HepG2 (cell line): Measurements from ENCODE around the gene GTF2B. TPM values are rescaled to one million over a fixed set of nuclear protein-coding genes. Genes with fewer than 3 reads are reported as not detected.
A peak's percentile ranks its signal among the peaks of the same experiment; 100 is the strongest.

Source experiments
- ARNT2 ChIP-seq: sonication (generic); formaldehyde crosslinking; IDR thresholded peaks from 2 replicates; pipeline ENCODE4 v1.8.0; 2022; ENCODE audit warnings: mild to moderate bottlenecking, low read depth, missing genetic modification reagents, moderate library complexity
- ATAD3A ChIP-seq: sonication (generic); formaldehyde crosslinking; IDR thresholded peaks from 2 replicates; pipeline ENCODE4 v1.4.0; 2020; ENCODE audit warnings: missing genetic modification reagents
- BCL6 ChIP-seq: IDR thresholded peaks from 2 replicates; pipeline ENCODE4 v1.6.1; 2016; ENCODE audit warnings: missing genetic modification reagents, missing compliant biosample characterization
- E2F2 ChIP-seq: sonication (generic); formaldehyde crosslinking; IDR thresholded peaks from 2 replicates; pipeline ENCODE4 v1.4.0; 2020; ENCODE audit warnings: missing genetic modification reagents, borderline replicate concordance
- JARID2 ChIP-seq: sonication (generic); formaldehyde crosslinking; IDR thresholded peaks from 2 replicates; pipeline ENCODE4 v1.8.1; 2023; ENCODE audit warnings: missing genetic modification reagents, inconsistent platforms; ENCODE audit not compliant: insufficient replicate concordance
- MBD4 ChIP-seq: IDR thresholded peaks from 2 replicates; pipeline ENCODE4 v1.6.1; 2012; ENCODE audit warnings: low read length, inconsistent platforms, borderline replicate concordance
- PBX2 ChIP-seq: IDR thresholded peaks from 2 replicates; pipeline ENCODE4 v1.6.1; 2016; ENCODE audit warnings: control low read depth
- PHB2 ChIP-seq: fragments of 450-650 bp; IDR thresholded peaks from 2 replicates; pipeline ENCODE4 v1.6.1; 2018; ENCODE audit not compliant: partially characterized antibody
- PHF8 ChIP-seq: sonication (generic); formaldehyde crosslinking; IDR thresholded peaks from 2 replicates; pipeline ENCODE4 v1.5.0; 2020; ENCODE audit warnings: missing genetic modification reagents
- PLSCR1 ChIP-seq: sonication (generic); formaldehyde crosslinking; IDR thresholded peaks from 2 replicates; pipeline ENCODE4 v1.5.0; 2020; ENCODE audit warnings: missing genetic modification reagents, mild to moderate bottlenecking, borderline replicate concordance
- POGZ ChIP-seq: sonication (generic); formaldehyde crosslinking; IDR thresholded peaks from 2 replicates; pipeline ENCODE4 v1.4.0; 2020; ENCODE audit warnings: mild to moderate bottlenecking, missing genetic modification reagents
- PRMT3 ChIP-seq: sonication (generic); formaldehyde crosslinking; IDR thresholded peaks from 2 replicates; pipeline ENCODE4 v1.8.1; 2022; ENCODE audit warnings: low read depth, mild to moderate bottlenecking, moderate library complexity, missing genetic modification reagents, borderline replicate concordance
- SIX1 ChIP-seq: sonication (generic); formaldehyde crosslinking; IDR thresholded peaks from 2 replicates; pipeline ENCODE4 v1.4.0; 2020; ENCODE audit warnings: missing genetic modification reagents, borderline replicate concordance
- SKI ChIP-seq: fragments of 450-650 bp; IDR thresholded peaks from one replicate; pipeline ENCODE4 v1.6.1; 2018; ENCODE audit warnings: mild to moderate bottlenecking; ENCODE audit not compliant: partially characterized antibody
- SRF ChIP-seq: IDR thresholded peaks from 2 replicates; pipeline ENCODE4 v1.6.1; 2011; ENCODE audit warnings: mild to moderate bottlenecking, low read depth, low read length, moderate library complexity
- TAF1 ChIP-seq: sonication (generic); formaldehyde crosslinking; IDR thresholded peaks from 2 replicates; pipeline ENCODE4 v1.4.0; 2020; ENCODE audit warnings: missing genetic modification reagents
- ZMYM3 ChIP-seq: sonication (generic); formaldehyde crosslinking; IDR thresholded peaks from 2 replicates; pipeline ENCODE4 v1.5.1; 2020; ENCODE audit warnings: mild to moderate bottlenecking, missing genetic modification reagents
- ZNF235 ChIP-seq: sonication (generic); formaldehyde crosslinking; IDR thresholded peaks from 2 replicates; pipeline ENCODE4 v1.8.1; 2023; ENCODE audit warnings: mild to moderate bottlenecking, missing genetic modification reagents, borderline replicate concordance
- ZNF264 ChIP-seq: sonication (generic); formaldehyde crosslinking; IDR thresholded peaks from 2 replicates; pipeline ENCODE4 v1.4.0; 2020; ENCODE audit warnings: missing genetic modification reagents
- ZNF883 ChIP-seq: sonication (generic); formaldehyde crosslinking; IDR thresholded peaks from 2 replicates; pipeline ENCODE4 v1.5.1; 2020; ENCODE audit warnings: mild to moderate bottlenecking, missing genetic modification reagents; ENCODE audit errors: not compliant biosample characterization
- ZSCAN21 ChIP-seq: sonication (generic); formaldehyde crosslinking; IDR thresholded peaks from 2 replicates; pipeline ENCODE4 v1.8.0; 2022; ENCODE audit warnings: mild to moderate bottlenecking, missing genetic modification reagents, moderate library complexity, borderline replicate concordance
- polyA plus RNA-seq, 8 experiments: library from polyadenylated mRNA; depleted of rRNA in 3 of 8; stranded (reverse) in 7 of 8; unstranded in 1 of 8; fragments of >200 nt; fragmentation: Illumina TruSeq in 4 of 8; extraction: Trizol in 4 of 8; gene quantifications; 2 replicates each; pipeline versions ENCODE4 v1.2.1 to v1.2.3, GENCODE V29; 2011 to 2016; ENCODE audit warnings: low read depth in 4 of 8, missing spikeins in 1 of 8, mixed read lengths in 1 of 8; ENCODE audit not compliant: insufficient read depth in 1 of 8
- total RNA-seq, 5 experiments: library from RNA; depleted of rRNA; stranded (reverse); fragments of >200 nt; fragmentation: Illumina TruSeq; extraction: Trizol; gene quantifications; 2 replicates each; pipeline ENCODE4 v1.2.3, GENCODE V29; 2016; ENCODE audit warnings: low read depth in 1 of 5

The GTF2B gene
- total and polyA plus RNA-seq, 2 of the 13 experiments (the other 11 are each of a cell fraction or from before 2014, with no cell fraction given) = 31.5 to 43.4 TPM

DNA sequence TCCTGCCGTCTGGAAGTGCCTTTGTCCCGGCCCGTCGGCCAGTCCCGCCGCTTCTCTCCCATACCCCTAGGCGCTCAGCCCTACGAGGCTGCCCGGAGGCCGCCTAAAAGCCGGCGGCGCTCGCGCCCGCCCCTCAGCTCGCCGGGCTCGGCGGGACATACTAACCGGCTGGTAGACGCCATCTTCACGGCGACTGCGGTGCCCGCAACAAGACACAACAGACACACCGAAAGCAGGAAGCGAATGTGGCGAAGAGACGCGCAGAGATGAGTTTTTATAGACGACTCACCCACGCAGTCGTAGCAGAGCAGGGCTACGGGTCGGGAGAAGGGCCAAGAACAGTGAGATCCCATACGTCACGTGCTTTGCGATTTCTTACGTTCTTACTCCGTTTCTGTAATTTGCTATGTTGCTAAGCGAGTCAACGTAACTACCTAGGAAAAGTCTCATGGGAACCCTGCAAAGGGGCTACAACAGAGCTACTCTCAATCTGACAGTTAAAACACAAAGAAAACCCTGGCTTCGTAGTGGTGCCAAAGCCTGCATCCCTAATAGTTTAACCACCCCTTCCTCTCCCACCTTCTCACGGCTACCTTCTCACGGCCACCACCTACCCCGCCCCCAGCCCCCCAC lies at the start of gene GTF2B (continued):
- TF ChIP-seq PBX2 (CRISPR knock-in tag) = no peak
- no peak for TF ChIP-seq ATAD3A (CRISPR knock-in tag)
- TF ChIP-seq BCL6 (CRISPR knock-in tag) = peak; percentile 69
- TF ChIP-seq PHF8 = peak; percentile 89
- no peak for TF ChIP-seq SIX1
- peak; percentile 72; the same call in 1 of the 2 replicates for TF ChIP-seq ZSCAN21 (CRISPR knock-in tag)
- TF ChIP-seq ARNT2 (CRISPR knock-in tag) = no peak
- TF ChIP-seq PRMT3 (CRISPR knock-in tag) = no peak
- TF ChIP-seq E2F2 (CRISPR knock-in tag) = 0 out of 2 replicates have a peak, but pooled peaks have one; percentile 80
- no peak for TF ChIP-seq JARID2
- TF ChIP-seq TAF1 (CRISPR knock-in tag) = peak; percentile 97
- TF ChIP-seq PHB2 = no peak
- no peak for TF ChIP-seq SRF
- peak; percentile 54 for TF ChIP-seq SKI
- no peak for TF ChIP-seq PLSCR1 (CRISPR knock-in tag)
- peak; percentile 57 for TF ChIP-seq ZNF883
- TF ChIP-seq ZNF264 = peak; percentile 46; the same call in 1 of the 2 replicates
- TF ChIP-seq POGZ (CRISPR knock-in tag) = peak; percentile 91
- peak; percentile 40; the same call in 1 of the 2 replicates for TF ChIP-seq ZMYM3 (CRISPR knock-in tag)
- TF ChIP-seq MBD4 = no peak
- peak; percentile 83; the same call in 1 of the 2 replicates for TF ChIP-seq ZNF235
